IPS-18c (cell line): ENCODE measurements around the gene PROZ.

Source experiments
- H3K4me3 ChIP-seq: 2 replicates; pipeline ENCODE4 v1.7.0; 2013; ENCODE audit warnings: low read depth, mild to moderate bottlenecking, low read length, moderate library complexity; ENCODE audit not compliant: insufficient read depth
- H3K9me3 ChIP-seq: one replicate; pipeline ENCODE4 v1.6.1; 2013; ENCODE audit warnings: mild to moderate bottlenecking, low read length, moderate library complexity; ENCODE audit not compliant: control insufficient read depth, insufficient read depth

Gene PROZ

GRCh38 chr13:113118261-113119021 is 40.0 kb upstream of the PROZ start:
- Histone ChIP-seq H3K9me3 (no peaks in the 10 kb centered on the region), H3K4me3 (no peak overlapping the region)

GRCh38 chr13:113119166-113119821 is 39.2 kb upstream of the PROZ start:
- Histone ChIP-seq H3K4me3 (no peak overlapping the region; the same call in 1 of the 2 replicates), H3K9me3 (no peaks in the 10 kb centered on the region)

GRCh38 chr13:113119822-113120189 is 38.6 kb upstream of the PROZ start:
- H3K4me3 ChIP-seq = no peak overlapping the region
- H3K9me3 ChIP-seq = no peaks in the 10 kb centered on the region

- no peak overlapping the region for H3K4me3 ChIP-seq
- no peaks in the 10 kb centered on the region for H3K9me3 ChIP-seq
These were observed 37.9 kb upstream of the PROZ start for GRCh38 chr13:113120300-113121182.

GRCh38 chr13:113121183-113121927 is 37.1 kb upstream of the PROZ start:
- H3K4me3 ChIP-seq = no peak overlapping the region
- no peaks in the 10 kb centered on the region for H3K9me3 ChIP-seq

- Histone ChIP-seq H3K4me3 (no peak overlapping the region), H3K9me3 (no peaks in the 10 kb centered on the region)
These were observed 36.4 kb upstream of the PROZ start for GRCh38 chr13:113121928-113122471.

- Histone ChIP-seq H3K4me3 (no peak within 1 kb of the TSS; the same call in 1 of the 2 replicates), H3K9me3 (no peaks in the 10 kb centered on the region)
These were observed 35.8 kb upstream of the PROZ start, which contains the start of gene F10 for GRCh38 chr13:113122550-113123225. TSS of gene F10 (plus strand) at chr13:113122799. CDS start at chr13:113122856, 57 bp downstream.

GRCh38 chr13:113123226-113124201 is 34.9 kb upstream of the PROZ start:
- H3K9me3 ChIP-seq = no peaks in the 10 kb centered on the region
- no peak overlapping the region; the same call in 1 of the 2 replicates for H3K4me3 ChIP-seq

- Histone ChIP-seq H3K9me3 (no peaks in the 10 kb centered on the region), H3K4me3 (no peak overlapping the region)
These were observed 34.1 kb upstream of the PROZ start for GRCh38 chr13:113124211-113124970.

GRCh38 chr13:113125506-113126264 is 32.8 kb upstream of the PROZ start:
- no peak overlapping the region for H3K4me3 ChIP-seq
- no peaks in the 10 kb centered on the region for H3K9me3 ChIP-seq

- no peaks in the 10 kb centered on the region for H3K9me3 ChIP-seq
- H3K4me3 ChIP-seq = no peak overlapping the region
These were observed 31.9 kb upstream of the PROZ start for GRCh38 chr13:113126265-113127150.

- Histone ChIP-seq H3K4me3 (no peak overlapping the region), H3K9me3 (no peaks in the 10 kb centered on the region)
These were observed 29.0 kb upstream of the PROZ start for GRCh38 chr13:113129480-113129879.
